Measurements from ENCODE around the gene C6orf136.

Gene C6orf136

GRCh38 chr6:30676660-30677285, 29.8 kb downstream of the C6orf136 start:
- Mint-ChIP-seq H3K36me3 (ENCODE audit: low read depth) (peaks cover 33% of the 10 kb centered on the region), H3K9me3 (no peaks in the 10 kb centered on the region), H3K4me3 (no peak overlapping the region), H3K27ac (no peak overlapping the region), H3K27me3 (ENCODE audit: low read depth) (no peaks in the 10 kb centered on the region), H3K4me1 (peaks cover 30% of the 10 kb centered on the region)
- TF ChIP-seq CTCF (IDR thresholded peaks at IDR 0.05; ENCODE audit: unreplicated experiment in 3 of 3) = no peak

GRCh38 chr6:30678964-30679726, 32.2 kb downstream of the C6orf136 start:
- Mint-ChIP-seq H3K9me3 (no peaks in the 10 kb centered on the region), H3K27me3 (ENCODE audit: low read depth) (no peaks in the 10 kb centered on the region), H3K27ac (peak overlapping the region in 2 of 3 experiments; percentile 51 to 73), H3K36me3 (ENCODE audit: low read depth) (peaks cover 33% of the 10 kb centered on the region), H3K4me1 (peaks cover 48% of the 10 kb centered on the region), H3K4me3 (peak overlapping the region in 2 of 3 experiments; percentile 60 to 65)
- peak; percentile 87 to 93 (median 91) for TF ChIP-seq CTCF (IDR thresholded peaks at IDR 0.05; ENCODE audit: unreplicated experiment in 3 of 3)

- TF ChIP-seq CTCF (IDR thresholded peaks at IDR 0.05; ENCODE audit: unreplicated experiment in 3 of 3) = no peak
- Mint-ChIP-seq H3K4me3 (peak overlapping the region; percentile 57 to 68 (median 64)), H3K27me3 (ENCODE audit: low read depth) (no peaks in the 10 kb centered on the region), H3K36me3 (ENCODE audit: low read depth) (peaks cover 34% of the 10 kb centered on the region), H3K27ac (peak overlapping the region; percentile 51 to 73 (median 63)), H3K4me1 (peaks cover 54% of the 10 kb centered on the region), H3K9me3 (no peaks in the 10 kb centered on the region)
Observed at GRCh38 chr6:30679765-30680535, 33.0 kb downstream of the C6orf136 start.

- no peaks in the 10 kb centered on the region for H3K9me3 Mint-ChIP-seq
- no peak for TF ChIP-seq CTCF (IDR thresholded peaks at IDR 0.05; ENCODE audit: unreplicated experiment in 3 of 3)
- peaks cover 29% of the 10 kb centered on the region for H3K36me3 Mint-ChIP-seq (ENCODE audit: low read depth)
- no peaks in the 10 kb centered on the region for H3K27me3 Mint-ChIP-seq (ENCODE audit: low read depth)
- peak overlapping the region; percentile 53 to 62 (median 57) for H3K27ac Mint-ChIP-seq
- peaks cover 67% of the 10 kb centered on the region for H3K4me1 Mint-ChIP-seq
- H3K4me3 Mint-ChIP-seq = peak overlapping the region; percentile 82 to 89 (median 89)
Observed at GRCh38 chr6:30681766-30682142, 34.8 kb downstream of the C6orf136 start.

- Mint-ChIP-seq H3K4me1 (peaks cover 67% of the 10 kb centered on the region), H3K9me3 (no peaks in the 10 kb centered on the region), H3K27ac (peak overlapping the region; percentile 53 to 82 (median 62)), H3K27me3 (ENCODE audit: low read depth) (no peaks in the 10 kb centered on the region), H3K4me3 (peak overlapping the region; percentile 82 to 89 (median 89)), H3K36me3 (ENCODE audit: low read depth) (peaks cover 25% of the 10 kb centered on the region)
- no peak for TF ChIP-seq CTCF (IDR thresholded peaks at IDR 0.05; ENCODE audit: unreplicated experiment in 3 of 3)
Observed at GRCh38 chr6:30682143-30683117, 35.5 kb downstream of the C6orf136 start.
